Left ventricle myocardium superior (tissue), 1 donor: Measurements from ENCODE around the gene KRT4. TPM values are rescaled to one million over a fixed set of nuclear protein-coding genes. Genes with fewer than 3 reads are reported as not detected.

ENCODE experiments used
- ATAC-seq: fragments of 200-7000 bp; cut with Tn5 transposase; one replicate; pipeline ENCODE4 v1.9.1; 2020; ENCODE audit warnings: mild to moderate bottlenecking, moderate library complexity
- DNase-seq: peaks from one replicate; pipeline ENCODE4 v3.0.0-alpha.2; 2020
- intact Hi-C: fragments of 100-400 bp; cut with micrococcal nuclease; formaldehyde crosslinking; loops from one replicate; pipeline ENCODE4 v1.11.0; 2022
- total RNA-seq: library from RNA; stranded (reverse); fragmentation: NEBNext Ultra II Directional; extraction: Animal tissue kit (Norgen Biotek cat#: 25700); gene quantifications from one replicate; pipeline ENCODE4 v1.2.1, GENCODE V29; 2021
- donor health status: DM: no; HTN: yes; CAD: no; lungs with severe emphysema.

Gene KRT4
- total RNA-seq, 1 donor from 2014 or later = not detected

DNA sequence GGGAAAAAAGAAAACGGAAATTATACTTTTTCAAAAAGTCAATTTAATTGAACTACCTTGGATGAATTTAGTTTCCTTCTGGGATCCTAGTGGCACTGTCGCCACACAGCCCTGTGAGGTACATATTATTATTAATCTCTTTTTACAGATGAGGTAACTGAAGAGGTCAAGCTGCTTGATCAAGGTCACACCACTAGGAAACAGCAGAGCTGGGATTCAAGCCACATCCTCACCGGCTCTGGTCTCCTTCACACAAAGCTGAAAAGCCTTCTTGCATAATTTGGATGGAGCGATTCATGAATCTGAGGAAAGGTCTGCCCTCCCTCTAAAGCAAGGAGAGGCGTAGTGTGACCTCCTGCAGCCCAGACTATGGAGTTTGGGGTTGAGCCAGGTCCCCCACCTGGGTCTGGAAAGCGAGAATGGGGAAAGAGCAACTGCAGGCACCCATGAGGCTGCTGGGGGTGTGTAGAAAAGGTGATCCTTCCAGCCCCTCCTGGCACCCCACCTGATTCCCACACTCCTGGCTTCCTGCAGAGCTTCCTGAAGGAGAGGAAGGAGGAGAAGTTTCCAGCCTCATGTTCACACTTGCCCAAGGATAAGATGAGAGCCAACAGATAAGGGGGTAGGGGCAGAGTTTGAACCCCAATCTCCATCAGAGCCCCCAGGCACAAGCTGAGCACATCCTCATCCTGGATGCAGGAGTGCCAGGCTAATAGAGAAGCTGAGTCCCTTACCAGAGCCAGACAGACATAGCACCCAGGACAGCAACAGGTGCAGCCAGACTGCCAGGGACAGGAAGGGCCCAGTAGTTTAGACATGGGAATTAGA is 24.1 kb upstream of the KRT4 start:
- no peak for ATAC-seq
- DNase-seq = no peak
- intact Hi-C loops = no loop called here

DNA sequence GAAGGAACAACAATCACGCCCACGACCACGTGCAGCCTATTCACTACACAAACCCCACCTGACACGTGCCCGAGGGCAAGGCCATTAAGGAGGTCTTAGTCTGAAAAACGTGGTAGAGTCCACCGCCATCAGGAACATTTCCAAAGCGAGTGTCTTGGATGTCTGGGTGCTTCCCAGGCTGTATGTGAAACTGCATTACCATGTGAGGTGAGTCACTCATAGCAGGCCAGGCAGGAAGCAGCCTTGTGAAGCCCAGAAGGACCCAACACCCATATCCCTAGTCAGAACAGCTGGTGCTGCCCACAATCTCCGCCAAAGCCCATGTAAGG is 23.5 kb upstream of the KRT4 start:
- ATAC-seq (no peak), DNase-seq (no peak)
- intact Hi-C loops = no loop called here

GRCh38 chr12:52836491-52837412 is 22.8 kb upstream of the KRT4 start:
- no peak for ATAC-seq
- no peak for DNase-seq
- intact Hi-C loops = no loop called here

- ATAC-seq = no peak
- DNase-seq = no peak
- intact Hi-C loops = no loop called here
Measured at GRCh38 chr12:52836042-52836466, 22.1 kb upstream of the KRT4 start.

- intact Hi-C loops = no loop called here
- ATAC-seq = no peak
- DNase-seq = no peak
Measured at GRCh38 chr12:52835271-52836041, 21.5 kb upstream of the KRT4 start.

DNA sequence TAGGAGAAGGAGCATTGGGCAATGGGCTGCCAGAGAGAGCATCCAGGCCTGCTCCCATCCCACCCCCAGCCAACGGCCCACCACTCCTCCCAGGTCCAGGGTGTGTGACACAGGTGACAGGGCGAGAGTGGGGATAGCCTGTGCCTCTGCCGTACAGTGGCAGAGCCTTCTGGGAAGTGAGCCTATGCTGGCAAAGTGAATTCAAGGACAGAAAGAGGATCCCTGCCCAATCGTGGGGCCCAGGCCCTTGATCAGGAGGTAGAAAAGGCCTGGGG is 20.7 kb upstream of the KRT4 start:
- intact Hi-C loops = no loop called here
- ATAC-seq (no peak), DNase-seq (no peak)

- intact Hi-C loops = no loop called here
- ATAC-seq (no peak), DNase-seq (no peak)
Measured at GRCh38 chr12:52833922-52834726, 20.2 kb upstream of the KRT4 start, which contains the start of gene KRT79. TSS of gene KRT79 (minus strand) at chr12:52834311. CDS start at chr12:52834260, 51 bp downstream.

DNA sequence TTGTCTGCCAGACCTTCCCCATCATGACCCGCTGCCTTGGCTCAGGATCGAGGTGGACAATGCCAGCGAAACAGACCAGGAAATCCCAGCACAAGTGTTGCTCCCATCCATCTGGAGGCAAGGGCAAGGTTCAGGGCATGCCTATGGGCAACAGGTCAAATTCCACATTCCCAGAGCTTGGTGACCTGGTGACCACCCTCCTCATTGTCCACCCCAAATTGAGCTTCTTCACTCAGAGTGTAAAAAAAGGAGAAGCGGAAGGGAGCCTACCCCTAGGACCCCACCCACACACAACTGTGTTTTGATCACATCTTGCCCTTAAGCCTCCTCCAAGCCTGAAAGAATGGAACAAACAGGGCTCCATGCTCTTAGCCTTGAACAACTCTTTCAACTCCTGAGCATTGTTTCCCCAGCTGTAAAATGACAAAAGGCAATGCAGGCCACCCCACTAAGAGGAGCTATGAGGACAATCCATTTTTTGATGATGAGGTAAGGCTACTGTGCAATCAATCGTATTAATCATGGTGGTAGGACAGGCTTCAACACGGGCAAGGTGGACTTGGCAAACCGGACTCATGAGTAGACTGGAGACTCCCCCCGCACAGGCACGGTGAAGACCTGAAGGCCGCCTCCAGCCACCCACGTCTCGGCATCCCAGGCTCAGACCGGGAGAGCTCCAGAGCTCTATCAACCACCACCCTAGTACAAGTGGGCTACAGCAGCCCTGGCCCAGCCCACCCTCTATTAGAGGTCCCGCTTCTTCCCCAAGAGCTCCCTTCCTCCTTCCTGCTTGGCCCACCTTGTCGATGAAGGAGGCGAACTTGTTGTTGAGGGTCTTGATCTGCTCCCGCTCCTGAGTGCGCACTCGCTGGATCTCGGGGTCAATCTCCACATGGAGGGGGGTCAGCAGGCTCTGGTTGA is 19.3 kb upstream of the KRT4 start:
- intact Hi-C loops = no loop called here
- DNase-seq (no peak), ATAC-seq (no peak)

DNA sequence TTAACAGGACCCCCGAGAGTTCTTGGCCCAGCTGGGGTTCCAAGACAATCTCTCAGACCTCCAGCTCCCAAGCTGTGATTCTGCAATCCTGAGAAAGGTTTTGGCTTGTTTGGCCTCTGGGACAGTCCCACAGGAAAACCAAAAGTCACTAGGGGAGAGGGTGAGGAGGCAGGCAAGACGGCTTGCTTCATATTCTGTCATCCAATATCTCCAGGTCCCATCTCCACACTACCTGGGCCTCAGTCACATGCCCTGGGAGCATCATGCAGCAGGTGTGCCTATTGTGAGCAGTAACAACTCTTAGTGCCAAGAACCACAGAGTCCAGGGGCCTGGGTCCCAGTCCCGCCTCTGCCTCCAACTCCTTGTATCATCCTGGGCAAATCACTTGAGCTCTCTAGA is 18.5 kb upstream of the KRT4 start:
- no peak for DNase-seq
- ATAC-seq = no peak
- intact Hi-C loops = no loop called here

DNA sequence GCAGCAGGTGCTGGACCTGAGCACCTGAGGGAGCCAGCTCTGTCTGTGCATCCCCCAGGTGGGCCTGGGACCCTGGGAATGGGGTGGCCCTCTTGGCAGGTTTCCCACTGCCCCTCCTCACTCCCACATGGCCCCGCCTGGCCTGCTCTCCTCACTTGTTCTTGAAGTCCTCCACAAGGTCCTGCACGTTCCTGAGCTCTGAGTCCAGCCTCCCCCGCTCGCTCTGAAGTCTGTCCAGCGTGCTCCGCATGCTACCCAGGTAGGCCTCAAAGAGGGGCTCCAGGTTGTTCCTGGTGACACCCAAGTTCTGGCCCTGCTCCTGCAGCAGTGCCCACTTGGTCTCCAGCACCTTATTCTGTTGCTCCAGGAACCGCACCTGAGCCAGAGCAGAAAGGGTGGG is 17.3 kb upstream of the KRT4 start:
- DNase-seq (no peak), ATAC-seq (no peak)
- intact Hi-C loops = no loop called here

GRCh38 chr12:52829986-52830770 is 16.3 kb upstream of the KRT4 start:
- DNase-seq (no peak), ATAC-seq (no peak)
- intact Hi-C loops = no loop called here

GRCh38 chr12:52828591-52829021 is 14.7 kb upstream of the KRT4 start:
- DNase-seq (no peak), ATAC-seq (no peak)
- intact Hi-C loops = no loop called here

GRCh38 chr12:52828156-52828555 is 14.2 kb upstream of the KRT4 start:
- intact Hi-C loops = no loop called here
- ATAC-seq (no peak), DNase-seq (no peak)

- DNase-seq (no peak), ATAC-seq (no peak)
- intact Hi-C loops = no loop called here
Measured at GRCh38 chr12:52827499-52828090, 13.7 kb upstream of the KRT4 start.

DNA sequence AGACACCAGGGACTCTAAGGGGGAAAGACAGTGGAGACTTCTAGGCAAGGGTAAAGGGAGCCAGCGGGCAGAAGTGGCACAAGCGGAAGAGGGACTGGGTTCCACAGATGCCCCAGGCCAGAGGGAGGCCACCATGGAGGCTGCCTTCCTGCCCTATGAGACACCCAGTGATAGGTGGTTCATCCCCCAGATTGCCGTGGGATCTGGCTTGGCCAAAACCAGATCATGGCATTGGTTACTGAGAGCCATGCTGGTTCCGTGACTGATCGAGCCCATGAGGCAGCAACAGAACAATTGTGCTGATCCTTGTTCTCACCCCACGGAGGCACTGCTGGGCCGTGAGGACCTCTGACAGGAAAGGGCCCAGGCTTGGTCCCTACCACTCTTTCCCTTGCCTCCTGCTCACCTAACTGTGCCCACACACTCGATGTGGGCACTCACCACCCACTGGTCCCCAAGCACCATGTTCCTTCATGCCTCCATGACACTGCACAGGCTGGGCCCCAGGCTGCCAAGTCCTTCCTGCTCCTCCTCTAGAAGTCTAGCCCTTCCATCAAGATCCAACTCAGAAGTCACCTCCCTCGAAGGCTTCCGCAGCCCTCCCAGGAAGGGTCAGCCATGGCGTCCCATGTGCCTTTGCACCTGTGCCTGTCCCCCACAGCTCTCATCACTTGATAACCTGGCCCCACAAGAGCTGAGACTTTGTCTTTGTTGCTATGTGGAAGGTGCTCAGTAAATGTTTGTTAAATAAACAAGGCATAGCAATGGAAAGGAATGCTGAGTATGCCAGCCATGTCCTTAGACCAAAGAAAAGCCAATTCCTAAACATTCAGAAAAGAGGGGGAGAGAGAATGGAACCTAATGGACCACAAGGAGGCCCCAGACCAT is 12.9 kb upstream of the KRT4 start:
- ATAC-seq (no peak), DNase-seq (no peak)
- intact Hi-C loops = no loop called here

- ATAC-seq (no peak), DNase-seq (no peak)
- intact Hi-C loops = no loop called here
Measured at GRCh38 chr12:52825961-52826360, 12.0 kb upstream of the KRT4 start.
